Measurements from ENCODE around the gene HASPIN. TPM values are rescaled to one million over a fixed set of nuclear protein-coding genes. Genes with fewer than 3 reads are reported as not detected.

HASPIN gene
- total and polyA plus RNA-seq, 2 of the 8 experiments (the other 6 are each of a cell fraction or from before 2014, with no cell fraction given): 7.8 to 29.5 TPM

DNA sequence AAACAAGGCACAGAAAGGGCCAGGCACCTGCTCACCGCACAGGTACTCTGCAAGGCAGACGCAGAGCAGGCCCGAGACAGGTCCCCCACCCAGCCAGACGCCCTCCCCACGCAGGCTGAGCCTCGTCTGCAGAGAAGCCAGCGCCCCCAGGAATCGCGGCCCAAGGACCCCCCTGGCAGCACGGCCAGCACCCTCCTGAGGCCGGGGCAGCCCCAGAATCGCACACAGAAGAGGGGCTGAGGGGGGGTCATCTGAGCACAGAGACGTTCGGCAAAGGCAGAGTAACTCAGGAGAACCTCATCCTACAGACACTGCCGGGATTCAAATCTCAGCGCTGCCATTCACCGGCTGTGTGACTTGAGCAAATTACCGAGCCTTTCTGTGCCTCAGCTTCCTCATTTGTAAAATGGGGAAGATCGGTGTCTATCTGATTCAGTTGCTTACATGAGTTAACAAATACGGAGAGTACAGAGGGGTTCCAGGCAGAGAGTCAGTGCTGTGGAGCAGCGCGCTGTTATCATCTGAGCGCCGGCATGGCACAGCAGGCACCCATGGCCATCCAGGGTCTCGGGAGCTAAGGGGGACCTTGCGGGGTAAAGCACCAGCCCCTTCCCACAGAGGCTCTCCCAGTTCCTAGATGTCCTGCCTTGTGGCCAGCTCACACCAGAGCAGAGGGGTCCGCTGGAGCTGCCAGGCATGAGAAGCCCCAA, 44.7 kb upstream of the HASPIN start:
- FAIRE-seq: no peak
- no peak overlapping the region for H3K27ac ChIP-seq (ENCODE audit: low read depth, low read length)
- TF ChIP-seq SAP30 (IDR thresholded peaks at IDR 0.05; ENCODE audit: insufficient read depth, insufficient replicate concordance, low read length) (no peak), KDM5A (IDR thresholded peaks at IDR 0.05; ENCODE audit: low read length) (no peak), SP1 (IDR thresholded peaks at IDR 0.05; ENCODE audit: low read depth, low read length) (no peak), RNF2 (IDR thresholded peaks at IDR 0.05; ENCODE audit: borderline replicate concordance, low read depth, low read length, missing control alignments, poor library complexity, severe bottlenecking) (no peak), SP4 (IDR thresholded peaks at IDR 0.05; ENCODE audit: low read length) (no peak), FOSL1 (IDR thresholded peaks at IDR 0.05; ENCODE audit: insufficient read depth, low read depth, low read length) (no peak)

More for the DNA sequence above, 44.7 kb upstream of the HASPIN start:
- Histone ChIP-seq H3K18ac (ENCODE audit: extremely low read depth, low read length) (no peak overlapping the region), H3K23me2 (ENCODE audit: low read depth, low read length) (no peaks in the 10 kb centered on the region), H4K8ac (ENCODE audit: extremely low read depth, insufficient read depth, low read length) (no peak overlapping the region), H3K4ac (replicated peaks; ENCODE audit: insufficient read length, low read depth, low read length) (no peak overlapping the region), H2BK15ac (ENCODE audit: low read length) (no peak overlapping the region), H2BK5ac (ENCODE audit: low read depth, low read length) (no peak overlapping the region), H3K14ac (ENCODE audit: insufficient read length) (no peak overlapping the region), H2AFZ (ENCODE audit: low read length) (no peak overlapping the region), H3K27me3 (replicated peaks in 1 of 4; ENCODE audit: control insufficient read depth in 3 of 4, extremely low read depth in 1 of 4, insufficient read depth in 3 of 4, low read length in 3 of 4) (0 out of 7 replicates have a peak, but pooled peaks cover 0 to 2% (median 0%) of the 10 kb centered on the region in 4 experiments), H3K79me2 (ENCODE audit: control insufficient read depth in 1 of 2, insufficient read depth in 2 of 2, low read length in 2 of 2) (no peaks in the 10 kb centered on the region), H3K36me3 (ENCODE audit: control insufficient read depth in 2 of 4, insufficient read depth in 4 of 4, low read length in 3 of 4) (no peaks in the 10 kb centered on the region), H2BK12ac (ENCODE audit: low read depth, low read length) (no peak overlapping the region), H3K23ac (ENCODE audit: insufficient read length) (no peak overlapping the region), H4K20me1 (replicated peaks in 1 of 2; ENCODE audit: control insufficient read depth in 1 of 2, insufficient read depth in 2 of 2, low read length in 2 of 2) (peaks cover 0 to 3% of the 10 kb centered on the region in 2 experiments), H4K5ac (ENCODE audit: insufficient read length, low read depth, low read length) (no peak overlapping the region), H4K91ac (replicated peaks; ENCODE audit: insufficient read length, low read length) (no peak overlapping the region), H3K56ac (replicated peaks; ENCODE audit: insufficient read length, low read depth, low read length) (no peak overlapping the region), H3K4me2 (ENCODE audit: insufficient read depth in 1 of 2, low read depth in 2 of 2, low read length in 2 of 2) (no peak overlapping the region), H3K9ac (replicated peaks in 1 of 4; ENCODE audit: extremely low read depth in 1 of 4, low read depth in 3 of 4, low read length in 3 of 4) (no peak overlapping the region), H3K9me3 (ENCODE audit: insufficient read depth in 2 of 2, low read depth in 1 of 2, low read length in 1 of 2) (no peaks in the 10 kb centered on the region), H2AK5ac (ENCODE audit: low read depth, low read length) (no peak overlapping the region), H2BK20ac (ENCODE audit: low read length) (no peak overlapping the region), H3K79me1 (ENCODE audit: low read depth, low read length) (no peaks in the 10 kb centered on the region), H3K4me3 (ENCODE audit: extremely low read depth in 1 of 4, insufficient read depth in 2 of 4, low read depth in 3 of 4, low read length in 4 of 4) (no peak overlapping the region), H3K4me1 (replicated peaks in 1 of 4; ENCODE audit: control insufficient read depth in 3 of 4, insufficient read depth in 4 of 4, low read length in 3 of 4) (peaks cover 0 to 2% (median 0%) of the 10 kb centered on the region in 4 experiments; a peak in 2 of 7 replicates), H2BK120ac (replicated peaks; ENCODE audit: low read depth, low read length) (no peak overlapping the region)
- WGBS, 2 experiments (ENCODE audit: extremely low coverage in 1 of 2, insufficient coverage in 1 of 2, insufficient read length in 1 of 2, insufficient replicate concordance in 2 of 2, low coverage in 1 of 2, low lambda C conversion rate in 2 of 2, missing lambda C conversion rate in 1 of 2): 91% methylated on average over 24 of the region's 27 CpGs; no CpG with 5 or more reads in 1 of the 2 experiments
- CTCF ChIA-PET (ENCODE audit: partially characterized antibody): interaction anchor here (0.9 to 4.2 kb wide), 14 partner anchors 9 to 179 kb away, joined by 3 to 29 read pairs (median 4); partner anchors contain the start of genes CTNS, HASPIN and SHPK
- POLR2A ChIA-PET (ENCODE audit: partially characterized antibody): interaction anchor here (0.8 to 2.2 kb wide), 3 partner anchors 11 to 18 kb away, joined by 3 to 17 read pairs (median 3); partner anchors contain the start of genes EMC6, P2RX5 and TAX1BP3
- DNase-seq (ENCODE audit: low read depth in 1 of 2, low spot score in 2 of 2): peak in 1 of 2 experiments; percentile 47

Data from H1 (cell line).